Measurements from ENCODE around the gene HMGB1. TPM values are rescaled to one million over a fixed set of nuclear protein-coding genes. Genes with fewer than 3 reads are reported as not detected.

Gene HMGB1
- total and polyA plus RNA-seq, 2 of the 13 experiments (the other 11 are each of a cell fraction or from before 2014, with no cell fraction given), result 115 to 584 TPM

DNA sequence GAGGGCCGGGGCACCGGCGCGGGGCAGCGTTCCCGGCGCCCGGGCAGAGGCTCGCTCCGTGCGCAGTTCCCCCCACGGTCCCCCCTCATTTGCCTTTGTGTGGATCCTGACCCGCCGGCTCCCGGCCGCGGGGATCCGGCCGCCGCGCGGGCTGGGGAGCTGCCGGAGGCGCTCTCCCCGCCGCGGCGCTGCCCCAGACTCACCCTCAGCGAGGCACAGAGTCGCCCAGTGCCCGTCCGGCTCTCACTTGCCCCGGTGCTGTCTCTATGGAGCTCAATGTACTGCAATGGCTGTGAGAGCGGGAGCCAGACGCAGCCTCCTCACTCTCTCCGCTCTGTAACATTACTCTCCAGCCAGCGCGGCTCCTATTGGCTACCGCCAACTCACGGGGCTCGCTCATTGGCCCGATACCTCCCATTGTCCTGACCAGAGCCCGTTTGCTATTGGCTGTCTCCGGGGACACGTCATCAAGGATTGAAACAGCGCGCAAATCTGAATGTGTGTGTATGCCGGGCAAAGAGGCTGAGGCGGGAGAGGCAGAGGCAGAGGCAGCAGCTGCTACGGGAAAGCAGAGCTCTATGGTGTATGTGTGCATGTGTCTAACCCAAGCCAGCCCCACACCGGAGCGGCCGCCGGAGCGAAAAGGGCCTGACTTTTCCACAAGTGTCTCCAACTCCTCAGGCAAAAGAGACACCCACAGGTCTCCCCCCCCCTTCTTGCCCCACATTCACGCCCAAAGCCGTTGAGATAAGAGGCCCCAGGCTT, at the start of gene HMGB1 (continued):
- TF ChIP-seq TFDP2 (CRISPR knock-in tag; IDR thresholded peaks at IDR 0.05) (peak; percentile 99), ZXDC (CRISPR knock-in tag; IDR thresholded peaks at IDR 0.05) (no peak), TAF15 (IDR thresholded peaks at IDR 0.05; ENCODE audit: low read depth, low read length, poor library complexity, severe bottlenecking) (no peak), NR3C1 (CRISPR knock-in tag; IDR thresholded peaks at IDR 0.05) (no peak), SKI (IDR thresholded peaks at IDR 0.05; ENCODE audit: partially characterized antibody) (no peak), NFYC (CRISPR knock-in tag; IDR thresholded peaks at IDR 0.05) (peak; percentile 92), ZNF574 (CRISPR knock-in tag; IDR thresholded peaks at IDR 0.05) (peak; percentile 71), ZNF484 (CRISPR knock-in tag; IDR thresholded peaks at IDR 0.05; ENCODE audit: borderline replicate concordance, low read depth) (no peak), NPAS2 (CRISPR knock-in tag; IDR thresholded peaks at IDR 0.05; ENCODE audit: borderline replicate concordance) (no peak), ARID4A (CRISPR knock-in tag; IDR thresholded peaks at IDR 0.05; ENCODE audit: borderline replicate concordance) (peak; percentile 100), HNF4A (CRISPR knock-in tag; IDR thresholded peaks at IDR 0.05) (no peak), CENPX (CRISPR knock-in tag; IDR thresholded peaks at IDR 0.05) (no peak), YY1 (IDR thresholded peaks at IDR 0.05; ENCODE audit: insufficient read depth, insufficient replicate concordance, low read depth, low read length) (peak; percentile 68), KLF11 (CRISPR knock-in tag; IDR thresholded peaks at IDR 0.05) (no peak), ZNF432 (CRISPR knock-in tag; IDR thresholded peaks at IDR 0.05; ENCODE audit: borderline replicate concordance) (no peak), NR2C2 (CRISPR knock-in tag; IDR thresholded peaks at IDR 0.05; ENCODE audit: borderline replicate concordance) (no peak)
- TF ChIP-seq, protein P1, sequence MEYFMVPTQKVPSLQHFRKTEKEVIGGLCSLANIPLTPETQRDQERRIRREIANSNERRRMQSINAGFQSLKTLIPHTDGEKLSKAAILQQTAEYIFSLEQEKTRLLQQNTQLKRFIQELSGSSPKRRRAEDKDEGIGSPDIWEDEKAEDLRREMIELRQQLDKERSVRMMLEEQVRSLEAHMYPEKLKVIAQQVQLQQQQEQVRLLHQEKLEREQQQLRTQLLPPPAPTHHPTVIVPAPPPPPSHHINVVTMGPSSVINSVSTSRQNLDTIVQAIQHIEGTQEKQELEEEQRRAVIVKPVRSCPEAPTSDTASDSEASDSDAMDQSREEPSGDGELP (IDR thresholded peaks at IDR 0.05; ENCODE audit: borderline replicate concordance, low read depth), result peak; percentile 81; the same call in 1 of the 2 replicates

Measured in HepG2 (cell line).